ENCODE data around the gene PRTN3.

Gene PRTN3

DNA sequence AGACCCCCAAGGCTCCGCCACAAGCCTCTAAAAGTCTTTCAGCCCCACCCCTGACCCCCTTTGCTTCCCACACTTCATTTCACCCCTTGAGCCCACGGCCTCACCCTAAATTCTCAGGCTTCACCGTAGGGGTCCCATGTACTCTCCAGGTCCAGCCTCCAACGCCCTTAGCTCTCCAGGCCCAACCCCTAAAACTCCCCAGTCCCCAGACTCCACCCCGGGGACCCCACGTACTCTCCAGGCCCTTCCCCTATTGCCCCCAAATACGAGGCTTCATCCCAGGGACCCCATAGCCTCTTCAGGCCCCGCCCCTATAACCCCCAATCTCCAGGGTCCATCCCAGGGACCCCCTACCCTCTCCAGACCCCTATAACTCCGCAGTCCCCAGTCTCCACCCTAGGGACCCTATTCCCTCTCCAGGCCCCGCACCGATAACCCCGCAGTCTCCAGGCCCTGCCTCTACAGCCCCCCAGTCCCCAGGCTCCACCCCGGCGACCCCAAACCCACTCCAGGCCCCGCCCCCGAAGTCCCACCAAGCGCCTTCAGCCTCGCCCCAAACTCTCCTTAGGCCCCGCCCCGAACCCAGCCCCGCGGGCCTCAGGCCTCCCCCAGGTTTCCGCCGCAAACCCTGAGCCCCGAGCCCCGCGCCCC is 51.6 kb downstream of the PRTN3 start:
- TF ChIP-seq, protein P1, sequence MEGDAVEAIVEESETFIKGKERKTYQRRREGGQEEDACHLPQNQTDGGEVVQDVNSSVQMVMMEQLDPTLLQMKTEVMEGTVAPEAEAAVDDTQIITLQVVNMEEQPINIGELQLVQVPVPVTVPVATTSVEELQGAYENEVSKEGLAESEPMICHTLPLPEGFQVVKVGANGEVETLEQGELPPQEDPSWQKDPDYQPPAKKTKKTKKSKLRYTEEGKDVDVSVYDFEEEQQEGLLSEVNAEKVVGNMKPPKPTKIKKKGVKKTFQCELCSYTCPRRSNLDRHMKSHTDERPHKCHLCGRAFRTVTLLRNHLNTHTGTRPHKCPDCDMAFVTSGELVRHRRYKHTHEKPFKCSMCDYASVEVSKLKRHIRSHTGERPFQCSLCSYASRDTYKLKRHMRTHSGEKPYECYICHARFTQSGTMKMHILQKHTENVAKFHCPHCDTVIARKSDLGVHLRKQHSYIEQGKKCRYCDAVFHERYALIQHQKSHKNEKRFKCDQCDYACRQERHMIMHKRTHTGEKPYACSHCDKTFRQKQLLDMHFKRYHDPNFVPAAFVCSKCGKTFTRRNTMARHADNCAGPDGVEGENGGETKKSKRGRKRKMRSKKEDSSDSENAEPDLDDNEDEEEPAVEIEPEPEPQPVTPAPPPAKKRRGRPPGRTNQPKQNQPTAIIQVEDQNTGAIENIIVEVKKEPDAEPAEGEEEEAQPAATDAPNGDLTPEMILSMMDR (IDR thresholded peaks at IDR 0.05; ENCODE audit: borderline replicate concordance, control extremely low read depth, extremely low read depth, insufficient read depth, missing control alignments): no peak
- in situ Hi-C loops (cut with MboI; ENCODE audit: low sequenced_read_pairs, unreplicated experiment): no loop called here
- DNase-seq (ENCODE audit: low spot score): peak; percentile 66

DNA sequence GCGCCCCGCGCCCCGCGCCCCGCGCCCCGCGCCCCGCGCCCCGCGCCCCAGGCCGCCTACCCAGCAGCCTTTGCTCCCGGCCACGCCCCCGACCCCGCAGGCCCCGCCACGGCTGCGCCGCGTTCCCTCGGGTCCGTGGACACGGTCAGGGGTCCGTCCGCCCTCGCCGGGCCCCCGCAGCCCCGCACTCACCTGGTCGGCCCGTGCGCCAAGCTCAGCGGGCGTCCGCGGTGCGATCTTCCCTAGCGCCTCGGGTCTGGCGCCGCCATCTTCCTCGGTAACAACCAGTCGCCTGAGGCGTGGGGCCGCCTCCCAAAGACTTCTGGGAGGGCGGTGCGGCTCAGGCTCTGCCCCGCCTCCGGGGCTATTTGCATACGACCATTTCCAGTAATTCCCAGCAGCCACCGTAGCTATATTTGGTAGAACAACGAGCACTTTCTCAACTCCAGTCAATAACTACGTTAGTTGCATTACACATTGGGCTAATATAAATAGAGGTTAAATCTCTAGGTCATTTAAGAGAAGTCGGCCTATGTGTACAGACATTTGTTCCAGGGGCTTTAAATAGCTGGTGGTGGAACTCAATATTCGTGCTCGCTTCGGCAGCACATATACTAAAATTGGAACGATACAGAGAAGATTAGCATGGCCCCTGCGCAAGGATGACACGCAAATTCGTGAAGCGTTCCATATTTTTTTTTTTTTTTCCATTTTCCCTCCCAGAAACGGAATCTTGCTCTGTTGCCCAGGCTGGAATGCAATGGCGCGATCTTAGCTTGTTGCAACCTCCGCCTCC is 52.3 kb downstream of the PRTN3 start, which contains the start of the genes MED16 and RNU6-9:
Gene MED16, minus strand, starts transcription at position 294 of the 796 bp plus-strand sequence. CDS start 2,056 bp downstream, outside the sequence.
Gene RNU6-9, plus strand, starts transcription at position 591 of the 796 bp plus-strand sequence.
- in situ Hi-C loops (cut with MboI; ENCODE audit: low sequenced_read_pairs, unreplicated experiment): no loop called here
- DNase-seq (ENCODE audit: low spot score): peak; percentile 99
- TF ChIP-seq, protein P1 (IDR thresholded peaks at IDR 0.05; ENCODE audit: borderline replicate concordance, control extremely low read depth, extremely low read depth, insufficient read depth, missing control alignments): no peak

GRCh38 chr19:896434-896833 is 55.6 kb downstream of the PRTN3 start:
- in situ Hi-C loops (cut with MboI; ENCODE audit: low sequenced_read_pairs, unreplicated experiment): no loop called here
- TF ChIP-seq, protein P1 (IDR thresholded peaks at IDR 0.05; ENCODE audit: borderline replicate concordance, control extremely low read depth, extremely low read depth, insufficient read depth, missing control alignments): no peak
- DNase-seq (ENCODE audit: low spot score): no peak

DNA sequence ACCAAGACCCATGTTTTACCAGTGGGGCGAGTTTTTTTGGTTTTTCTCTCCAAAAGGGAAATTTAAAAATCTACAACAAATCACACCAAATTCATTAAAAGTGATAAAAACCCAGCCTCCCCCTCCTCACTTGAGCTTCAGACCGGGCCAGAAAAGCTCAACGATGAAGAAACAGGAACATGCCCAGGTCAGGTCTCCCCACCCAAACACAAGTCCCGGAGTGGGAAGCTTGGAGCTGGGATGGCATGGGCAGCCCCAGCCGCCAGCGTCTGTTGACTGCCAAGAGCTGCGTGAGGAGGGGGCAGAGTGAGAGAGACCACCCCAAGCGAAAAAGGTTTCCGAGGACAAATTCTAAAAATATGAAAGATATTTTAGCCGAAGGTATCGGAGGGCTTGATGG is 56.2 kb downstream of the PRTN3 start:
- DNase-seq (ENCODE audit: low spot score): no peak
- TF ChIP-seq, protein P1 (IDR thresholded peaks at IDR 0.05; ENCODE audit: borderline replicate concordance, control extremely low read depth, extremely low read depth, insufficient read depth, missing control alignments): no peak
- in situ Hi-C loops (cut with MboI; ENCODE audit: low sequenced_read_pairs, unreplicated experiment): no loop called here

GRCh38 chr19:897442-898039 is 56.7 kb downstream of the PRTN3 start:
- in situ Hi-C loops (cut with MboI; ENCODE audit: low sequenced_read_pairs, unreplicated experiment): no loop called here
- DNase-seq (ENCODE audit: low spot score): no peak
- TF ChIP-seq, protein P1 (IDR thresholded peaks at IDR 0.05; ENCODE audit: borderline replicate concordance, control extremely low read depth, extremely low read depth, insufficient read depth, missing control alignments): no peak

Data from GM13976 (cell line).